ENCODE data around the gene KCNH4. TPM values are rescaled to one million over a fixed set of nuclear protein-coding genes. Genes with fewer than 3 reads are reported as not detected.

KCNH4 gene
- total RNA-seq, 2 donors from 2014 or later, result 0.45 to 0.94 TPM

DNA sequence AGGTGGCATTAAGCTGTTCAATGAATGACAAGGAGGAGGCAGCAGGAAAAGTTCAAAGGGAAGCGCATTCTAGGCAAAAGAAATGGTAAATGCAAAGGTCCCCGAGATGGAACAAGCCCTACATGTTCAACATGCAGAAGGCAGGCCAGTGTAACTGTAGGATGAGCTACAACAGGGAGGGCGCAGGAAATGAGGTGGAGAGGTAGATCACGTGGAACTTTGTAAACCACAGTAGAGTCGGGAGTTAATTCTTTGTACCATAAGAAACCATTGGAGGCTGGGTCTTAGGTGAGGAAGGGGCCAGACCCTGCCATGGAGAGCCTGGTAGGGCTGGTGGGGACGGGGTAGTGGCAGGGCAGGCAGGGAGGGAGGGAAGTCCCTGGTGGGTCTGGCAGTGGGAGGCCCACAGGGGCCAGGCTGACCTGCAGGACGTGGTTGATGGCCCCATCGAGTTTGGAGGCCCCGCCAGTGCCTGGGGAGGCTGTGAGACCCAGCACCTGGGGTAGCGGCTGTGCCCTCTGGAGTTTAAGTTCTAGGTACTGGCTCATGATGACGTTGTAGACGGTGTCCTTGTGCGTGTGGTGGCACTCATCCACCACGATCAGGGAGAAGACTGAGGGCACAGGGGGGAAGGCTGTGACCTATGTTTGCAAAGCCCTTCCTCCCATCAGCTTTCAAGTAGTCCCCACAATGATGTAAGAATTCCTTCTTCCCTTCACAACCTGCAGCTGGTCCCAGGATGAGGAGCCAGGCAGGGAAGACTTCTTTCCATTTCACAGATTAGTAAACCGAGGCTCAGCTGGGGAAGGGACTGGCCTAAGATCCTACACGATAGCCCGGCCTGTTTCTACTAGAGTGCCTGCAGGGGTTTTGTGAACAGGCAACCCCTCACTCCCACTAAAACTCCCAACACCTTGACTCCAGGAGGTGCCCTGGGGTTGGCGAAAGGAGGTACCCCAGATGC, 70.4 kb downstream of the KCNH4 start:
- ATAC-seq (no peak), DNase-seq (no peak)
- H3K9me3 ChIP-seq (ENCODE audit: control insufficient read depth, low read length, poor library complexity, severe bottlenecking), result no peaks in the 10 kb centered on the region
- Mint-ChIP-seq H3K27me3 (no peaks in the 10 kb centered on the region), H3K4me3 (peak overlapping the region; percentile 61), H3K4me1 (peaks cover 21% of the 10 kb centered on the region), H3K36me3 (ENCODE audit: low read depth) (peaks cover 4% of the 10 kb centered on the region), H3K27ac (no peak overlapping the region)

DNA sequence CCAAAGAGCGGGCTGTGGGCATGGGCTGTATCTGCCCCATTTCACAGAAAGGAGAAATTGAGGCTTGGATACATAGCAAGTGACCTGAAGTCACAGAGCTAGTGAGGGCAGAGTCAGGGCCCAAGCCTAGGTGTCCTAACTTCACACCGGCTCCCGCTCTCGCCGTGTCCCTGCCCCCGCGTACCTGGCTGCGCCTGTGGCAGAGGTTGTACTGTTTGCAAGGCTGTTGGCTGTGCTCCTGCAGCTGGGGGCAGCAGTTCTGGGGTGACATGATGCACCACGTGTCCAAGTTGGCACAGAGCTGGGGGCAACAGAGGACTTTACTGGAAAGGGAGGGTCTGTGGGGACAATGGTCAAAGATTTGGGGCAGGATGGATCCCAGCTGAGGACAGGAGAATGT, 71.9 kb downstream of the KCNH4 start:
- no peak for DNase-seq
- peaks cover 20% of the 10 kb centered on the region for H3K4me1 Mint-ChIP-seq
- H3K9me3 ChIP-seq (ENCODE audit: control insufficient read depth, low read length, poor library complexity, severe bottlenecking), result no peaks in the 10 kb centered on the region
- H3K4me3 Mint-ChIP-seq, result no peak overlapping the region
- no peak for ATAC-seq
- no peak overlapping the region for H3K27ac Mint-ChIP-seq
- H3K36me3 Mint-ChIP-seq (ENCODE audit: low read depth), result peaks cover 4% of the 10 kb centered on the region
- H3K27me3 Mint-ChIP-seq, result no peaks in the 10 kb centered on the region

DNA sequence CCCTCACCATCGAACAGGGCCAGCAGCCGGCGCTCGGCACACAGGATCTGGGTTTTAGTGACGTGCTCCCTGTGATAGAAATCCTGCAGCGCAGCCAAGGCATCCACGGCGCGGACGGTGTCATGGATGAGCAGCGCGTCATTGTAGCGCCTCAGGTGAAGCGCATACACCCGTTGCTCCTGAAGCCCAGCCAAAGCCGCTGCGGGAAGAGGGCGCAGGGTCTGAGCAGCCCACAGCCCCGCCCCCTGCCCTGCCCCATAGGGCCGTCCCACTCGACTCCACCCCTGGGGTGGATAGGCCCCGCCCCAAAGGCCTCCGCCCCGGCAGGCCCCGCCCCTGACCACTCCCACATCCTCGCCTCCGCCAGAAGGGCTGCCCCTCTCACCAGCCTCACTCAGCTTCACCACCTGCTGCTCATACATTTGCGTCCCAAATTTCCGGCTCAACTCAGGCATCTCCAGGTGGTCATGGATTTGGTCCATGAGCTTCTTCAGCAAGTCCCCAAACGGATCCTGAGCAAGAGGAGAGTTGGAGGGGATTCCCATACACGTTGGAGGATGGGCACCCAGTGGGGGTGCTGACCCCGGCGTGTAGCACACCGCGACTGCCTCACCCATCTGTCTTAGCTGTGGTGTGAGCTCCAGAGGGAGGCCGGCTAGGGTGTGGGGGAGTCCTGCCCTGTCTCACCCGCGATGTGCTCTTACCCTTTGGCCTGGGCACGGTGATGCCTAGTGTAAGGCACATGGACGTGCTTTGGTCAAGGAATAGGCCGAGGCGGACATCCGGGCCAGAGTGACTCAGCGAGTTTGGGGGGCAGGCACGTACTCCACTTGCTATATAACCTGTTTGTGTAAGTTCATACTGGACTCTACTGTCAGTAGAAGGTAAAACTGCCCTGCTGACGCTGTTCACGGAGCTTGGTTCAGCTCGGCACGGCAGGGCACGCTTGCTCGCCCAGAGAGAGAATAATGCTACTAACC, 73.1 kb downstream of the KCNH4 start:
- peaks cover 4% of the 10 kb centered on the region for H3K36me3 Mint-ChIP-seq (ENCODE audit: low read depth)
- H3K27ac Mint-ChIP-seq, result peak overlapping the region; percentile 24
- ATAC-seq (peak; percentile 89), DNase-seq (peak; percentile 89 to 94 (median 92))
- peak overlapping the region; percentile 61 for H3K4me3 Mint-ChIP-seq
- no peaks in the 10 kb centered on the region for H3K9me3 ChIP-seq (ENCODE audit: control insufficient read depth, low read length, poor library complexity, severe bottlenecking)
- H3K4me1 Mint-ChIP-seq, result peaks cover 20% of the 10 kb centered on the region
- H3K27me3 Mint-ChIP-seq, result no peaks in the 10 kb centered on the region

GRCh38 chr17:42107124-42107523, 73.8 kb downstream of the KCNH4 start:
- H3K36me3 Mint-ChIP-seq (ENCODE audit: low read depth), result peaks cover 4% of the 10 kb centered on the region

More at GRCh38 chr17:42107124-42107523, 73.8 kb downstream of the KCNH4 start:
- Mint-ChIP-seq H3K27ac (no peak overlapping the region), H3K4me3 (peak overlapping the region; percentile 61), H3K4me1 (peaks cover 15% of the 10 kb centered on the region), H3K27me3 (no peaks in the 10 kb centered on the region)
- H3K9me3 ChIP-seq (ENCODE audit: control insufficient read depth, low read length, poor library complexity, severe bottlenecking), result no peaks in the 10 kb centered on the region
- no peak for ATAC-seq
- DNase-seq, result no peak

Other genes starting within 250 kb of the KCNH4 start
- 10 to 100 TPM; 21.0 to 23.4 TPM for gene CNP, start 214.3 kb downstream of the KCNH4 start, total RNA-seq
- 100 to 1,000 TPM; 113 to 124 TPM for gene DNAJC7, start 163.7 kb downstream of the KCNH4 start, total RNA-seq
- 10 to 100 TPM; 14.3 to 15.6 TPM for gene NKIRAS2, start 161.1 kb downstream of the KCNH4 start, total RNA-seq
- gene C17orf113, start 130.5 kb downstream of the KCNH4 start, total RNA-seq, result under 1 TPM; 0.65 to 0.85 TPM
- under 1 TPM; 0.16 to 0.20 TPM for gene ZNF385C, start 82.7 kb downstream of the KCNH4 start, total RNA-seq
- gene DHX58, start 68.4 kb downstream of the KCNH4 start, total RNA-seq, result 10 to 100 TPM; 16.9 to 24.0 TPM
- 10 to 100 TPM; 33.3 to 35.5 TPM for gene KAT2A, start 59.8 kb downstream of the KCNH4 start, total RNA-seq
- gene HSPB9, start 58.3 kb downstream of the KCNH4 start, total RNA-seq, result not detected
- 10 to 100 TPM; 74.3 to 97.9 TPM for gene RAB5C, start 26.2 kb downstream of the KCNH4 start, total RNA-seq
- gene HCRT, start 4.3 kb upstream of the KCNH4 start, total RNA-seq, result not detected
- gene GHDC, start 13.4 kb upstream of the KCNH4 start, total RNA-seq, result 10 to 100 TPM; 12.4 to 13.5 TPM
- 100 to 1,000 TPM; 202 to 225 TPM for gene STAT5B, start 95.2 kb upstream of the KCNH4 start, total RNA-seq
- gene STAT5A, start 107.4 kb upstream of the KCNH4 start, total RNA-seq, result 100 to 1,000 TPM; 153 to 177 TPM
- gene STAT3, start 207.3 kb upstream of the KCNH4 start, total RNA-seq, result 100 to 1,000 TPM; 203 to 221 TPM
- gene CAVIN1, start 242.1 kb upstream of the KCNH4 start, total RNA-seq, result under 1 TPM; 0.47 to 0.90 TPM